Ureter (tissue), 1 donor: Measurements from ENCODE around the gene APOBEC3B. TPM values are rescaled to one million over a fixed set of nuclear protein-coding genes. Genes with fewer than 3 reads are reported as not detected.
"Not testable (repeated sequence)": the region's sequence is repeated elsewhere in the genome, so short reads cannot be mapped to it uniquely, and the experiment has no call there.

Experiments
- DNase-seq: peaks from one replicate; pipeline ENCODE4 v3.0.0-alpha.2; 2020; ENCODE audit warnings: low spot score
- total RNA-seq: library from RNA; stranded (reverse); gene quantifications from one replicate; pipeline ENCODE4 v1.2.4, GENCODE V29; 2023
- donor health status: DM: yes; HTN: yes; CAD: no.

APOBEC3B gene
- total RNA-seq, 1 donor from 2014 or later: 1.5 TPM

- no peak for DNase-seq
Measured at GRCh38 chr22:38997518-38997917, 15.4 kb downstream of the APOBEC3B start.

GRCh38 chr22:39003165-39003638 is 21.1 kb downstream of the APOBEC3B start:
- peak; percentile 86 for DNase-seq

GRCh38 chr22:39007177-39007576 is 25.0 kb downstream of the APOBEC3B start:
- DNase-seq: no peak

- DNase-seq: not testable (repeated sequence)
Measured at GRCh38 chr22:39008271-39008850, 26.2 kb downstream of the APOBEC3B start.

GRCh38 chr22:39010946-39011345 is 28.8 kb downstream of the APOBEC3B start:
- DNase-seq: no peak

- no peak for DNase-seq
Measured at GRCh38 chr22:39012533-39013511, 30.7 kb downstream of the APOBEC3B start.

GRCh38 chr22:39013561-39013941 is 31.4 kb downstream of the APOBEC3B start:
- DNase-seq: not testable (repeated sequence)

- DNase-seq: peak; percentile 89
Measured at GRCh38 chr22:39013942-39014722, 32.0 kb downstream of the APOBEC3B start, which contains the start of gene APOBEC3C. Gene APOBEC3C, plus strand, starts transcription at chr22:39014257. Its CDS starts 106 bp downstream, at chr22:39014363.

- not testable (repeated sequence) for DNase-seq
Measured at GRCh38 chr22:39014723-39015121, 32.6 kb downstream of the APOBEC3B start.

GRCh38 chr22:39016592-39016991 is 34.4 kb downstream of the APOBEC3B start:
- no peak for DNase-seq

GRCh38 chr22:39017596-39018365 is 35.6 kb downstream of the APOBEC3B start:
- no peak for DNase-seq

GRCh38 chr22:39020021-39020651 is 38.0 kb downstream of the APOBEC3B start:
- not testable (repeated sequence) for DNase-seq

- DNase-seq: no peak
Measured at GRCh38 chr22:39021552-39022250, 39.6 kb downstream of the APOBEC3B start.

GRCh38 chr22:39024519-39025308 is 42.6 kb downstream of the APOBEC3B start:
- no peak for DNase-seq

- no peak for DNase-seq
Measured at GRCh38 chr22:39026509-39027150, 44.5 kb downstream of the APOBEC3B start.

- DNase-seq: no peak
Measured at GRCh38 chr22:39027717-39028116, 45.6 kb downstream of the APOBEC3B start.

- no peak for DNase-seq
Measured at GRCh38 chr22:39028281-39028680, 46.1 kb downstream of the APOBEC3B start.

- DNase-seq: no peak
Measured at GRCh38 chr22:39029227-39029626, 47.1 kb downstream of the APOBEC3B start.

GRCh38 chr22:39030705-39031104 is 48.6 kb downstream of the APOBEC3B start:
- no peak for DNase-seq
